ENCODE results near the gene PHETA1. TPM values are rescaled to one million over a fixed set of nuclear protein-coding genes. Genes with fewer than 3 reads are reported as not detected.
"Not testable (repeated sequence)": the region's sequence is repeated elsewhere in the genome, so short reads cannot be mapped to it uniquely, and the experiment has no call there.

The PHETA1 gene
- total and polyA plus RNA-seq, 2 donors = 1.3 to 4.4 TPM

GRCh38 chr12:111386885-111387284 is 18.0 kb upstream of the PHETA1 start:
- H3K9me3 ChIP-seq (ENCODE audit: control insufficient read depth in 2 of 2, insufficient read depth in 1 of 2, low read length in 1 of 2) = no peaks in the 10 kb centered on the region
- H3K4me3 ChIP-seq (ENCODE audit: low read length in 2 of 2) = no peak overlapping the region
- no peak for DNase-seq (ENCODE audit: low read depth in 6 of 9, low spot score in 9 of 9)
- 77% methylated on average over 3 of the region's 3 CpGs for WGBS
- no peaks in the 10 kb centered on the region for H3K27me3 ChIP-seq (ENCODE audit: control insufficient read depth in 2 of 2, insufficient read depth in 1 of 2, low read length in 1 of 2)
- no peaks in the 10 kb centered on the region for H3K4me1 ChIP-seq (ENCODE audit: control insufficient read depth in 2 of 2, insufficient read depth in 2 of 2, low read length in 2 of 2)
- no peaks in the 10 kb centered on the region for H3K36me3 ChIP-seq (ENCODE audit: control insufficient read depth in 2 of 2, insufficient read depth in 2 of 2, low read length in 1 of 2)
- no peak overlapping the region for H3K27ac ChIP-seq (ENCODE audit: low read depth in 1 of 2, low read length in 1 of 2)

- no peaks in the 10 kb centered on the region for H3K9me3 ChIP-seq (ENCODE audit: control insufficient read depth in 2 of 2, insufficient read depth in 1 of 2, low read length in 1 of 2)
- no peak for DNase-seq (ENCODE audit: low read depth in 6 of 9, low spot score in 9 of 9)
- H3K27ac ChIP-seq (ENCODE audit: low read depth in 1 of 2, low read length in 1 of 2) = no peak overlapping the region
- H3K4me3 ChIP-seq (ENCODE audit: low read length in 2 of 2) = no peak overlapping the region
- 93% methylated on average over 5 of the region's 5 CpGs for WGBS
- no peaks in the 10 kb centered on the region for H3K27me3 ChIP-seq (ENCODE audit: control insufficient read depth in 2 of 2, insufficient read depth in 1 of 2, low read length in 1 of 2)
- no peaks in the 10 kb centered on the region for H3K36me3 ChIP-seq (ENCODE audit: control insufficient read depth in 2 of 2, insufficient read depth in 2 of 2, low read length in 1 of 2)
- H3K4me1 ChIP-seq (ENCODE audit: control insufficient read depth in 2 of 2, insufficient read depth in 2 of 2, low read length in 2 of 2) = no peaks in the 10 kb centered on the region
Measured at GRCh38 chr12:111384596-111384995, 15.7 kb upstream of the PHETA1 start.

- Histone ChIP-seq H3K4me1 (ENCODE audit: control insufficient read depth in 2 of 2, insufficient read depth in 2 of 2, low read length in 2 of 2) (no peaks in the 10 kb centered on the region), H3K4me3 (ENCODE audit: low read length in 2 of 2) (no peak overlapping the region), H3K36me3 (ENCODE audit: control insufficient read depth in 2 of 2, insufficient read depth in 2 of 2, low read length in 1 of 2) (no peaks in the 10 kb centered on the region), H3K27ac (ENCODE audit: low read depth in 1 of 2, low read length in 1 of 2) (no peak overlapping the region), H3K9me3 (ENCODE audit: control insufficient read depth in 2 of 2, insufficient read depth in 1 of 2, low read length in 1 of 2) (peaks cover 0 to 3% of the 10 kb centered on the region in 2 donors), H3K27me3 (ENCODE audit: control insufficient read depth in 2 of 2, insufficient read depth in 1 of 2, low read length in 1 of 2) (no peaks in the 10 kb centered on the region)
- no peak for DNase-seq (ENCODE audit: low read depth in 6 of 9, low spot score in 9 of 9)
- WGBS = 96% methylated on average over 6 of the region's 6 CpGs
Measured at GRCh38 chr12:111379942-111380554, 11.2 kb upstream of the PHETA1 start.

- DNase-seq (ENCODE audit: low read depth in 6 of 9, low spot score in 9 of 9) = no peak
- H3K9me3 ChIP-seq (ENCODE audit: control insufficient read depth in 2 of 2, insufficient read depth in 1 of 2, low read length in 1 of 2) = peaks cover 0 to 3% of the 10 kb centered on the region in 2 donors
- over 99% methylated on average over 3 of the region's 3 CpGs for WGBS
- no peaks in the 10 kb centered on the region for H3K4me1 ChIP-seq (ENCODE audit: control insufficient read depth in 2 of 2, insufficient read depth in 2 of 2, low read length in 2 of 2)
- H3K27me3 ChIP-seq (ENCODE audit: control insufficient read depth in 2 of 2, insufficient read depth in 1 of 2, low read length in 1 of 2) = no peaks in the 10 kb centered on the region
- no peak overlapping the region for H3K4me3 ChIP-seq (ENCODE audit: low read length in 2 of 2)
- H3K27ac ChIP-seq (ENCODE audit: low read depth in 1 of 2, low read length in 1 of 2) = no peak overlapping the region
- H3K36me3 ChIP-seq (ENCODE audit: control insufficient read depth in 2 of 2, insufficient read depth in 2 of 2, low read length in 1 of 2) = no peaks in the 10 kb centered on the region
Measured at GRCh38 chr12:111377440-111377839, 8.5 kb upstream of the PHETA1 start.

GRCh38 chr12:111373231-111373630 is 4.3 kb upstream of the PHETA1 start:
- H3K27ac ChIP-seq (ENCODE audit: low read depth in 1 of 2, low read length in 1 of 2); H3K36me3 ChIP-seq (ENCODE audit: control insufficient read depth in 2 of 2, insufficient read depth in 2 of 2, low read length in 1 of 2); H3K4me3 ChIP-seq (ENCODE audit: low read length in 2 of 2); H3K9me3 ChIP-seq (ENCODE audit: control insufficient read depth in 2 of 2, insufficient read depth in 1 of 2, low read length in 1 of 2); DNase-seq (ENCODE audit: low read depth in 6 of 9, low spot score in 9 of 9): not testable (repeated sequence)
- Histone ChIP-seq H3K4me1 (ENCODE audit: control insufficient read depth in 2 of 2, insufficient read depth in 2 of 2, low read length in 2 of 2) (peaks cover 6 to 12% of the 10 kb centered on the region in 2 donors), H3K27me3 (ENCODE audit: control insufficient read depth in 2 of 2, insufficient read depth in 1 of 2, low read length in 1 of 2) (peaks cover 2 to 20% of the 10 kb centered on the region in 2 donors)
- WGBS = 98% methylated on average over 1 of the region's 1 CpG

GRCh38 chr12:111369496-111370220 is 763 bp upstream of the PHETA1 start:
- no peak overlapping the region for H3K27ac ChIP-seq (ENCODE audit: low read depth in 1 of 2, low read length in 1 of 2)
- peak overlapping the region; percentile 41 to 75 for H3K4me3 ChIP-seq (ENCODE audit: low read length in 2 of 2)
- WGBS = 62% methylated on average over 13 of the region's 13 CpGs
- H3K36me3 ChIP-seq (ENCODE audit: control insufficient read depth in 2 of 2, insufficient read depth in 2 of 2, low read length in 1 of 2) = no peaks in the 10 kb centered on the region
- H3K9me3 ChIP-seq (ENCODE audit: control insufficient read depth in 2 of 2, insufficient read depth in 1 of 2, low read length in 1 of 2) = no peaks in the 10 kb centered on the region
- DNase-seq (ENCODE audit: low read depth in 6 of 9, low spot score in 9 of 9) = no peak
- H3K27me3 ChIP-seq (ENCODE audit: control insufficient read depth in 2 of 2, insufficient read depth in 1 of 2, low read length in 1 of 2) = peaks cover 2 to 31% of the 10 kb centered on the region in 2 donors
- peaks cover 7 to 15% of the 10 kb centered on the region in 2 donors for H3K4me1 ChIP-seq (ENCODE audit: control insufficient read depth in 2 of 2, insufficient read depth in 2 of 2, low read length in 2 of 2)

GRCh38 chr12:111368291-111368787 is 556 bp downstream of the PHETA1 start:
- Histone ChIP-seq H3K4me1 (ENCODE audit: control insufficient read depth in 2 of 2, insufficient read depth in 2 of 2, low read length in 2 of 2) (peaks cover 7 to 15% of the 10 kb centered on the region in 2 donors), H3K9me3 (ENCODE audit: control insufficient read depth in 2 of 2, insufficient read depth in 1 of 2, low read length in 1 of 2) (no peaks in the 10 kb centered on the region), H3K27me3 (ENCODE audit: control insufficient read depth in 2 of 2, insufficient read depth in 1 of 2, low read length in 1 of 2) (peaks cover 2 to 31% of the 10 kb centered on the region in 2 donors), H3K4me3 (ENCODE audit: low read length in 2 of 2) (peak overlapping the region; percentile 41 to 75), H3K36me3 (ENCODE audit: control insufficient read depth in 2 of 2, insufficient read depth in 2 of 2, low read length in 1 of 2) (no peaks in the 10 kb centered on the region), H3K27ac (ENCODE audit: low read depth in 1 of 2, low read length in 1 of 2) (no peak overlapping the region)
- WGBS = 9% methylated on average over 18 of the region's 18 CpGs
- no peak for DNase-seq (ENCODE audit: low read depth in 6 of 9, low spot score in 9 of 9)

GRCh38 chr12:111367661-111368221 is 1.2 kb downstream of the PHETA1 start:
- Histone ChIP-seq H3K27me3 (ENCODE audit: control insufficient read depth in 2 of 2, insufficient read depth in 1 of 2, low read length in 1 of 2) (peaks cover 2 to 31% of the 10 kb centered on the region in 2 donors), H3K27ac (ENCODE audit: low read depth in 1 of 2, low read length in 1 of 2) (no peak overlapping the region), H3K4me3 (ENCODE audit: low read length in 2 of 2) (peak overlapping the region in 1 of 2 donors; percentile 75), H3K36me3 (ENCODE audit: control insufficient read depth in 2 of 2, insufficient read depth in 2 of 2, low read length in 1 of 2) (no peaks in the 10 kb centered on the region), H3K9me3 (ENCODE audit: control insufficient read depth in 2 of 2, insufficient read depth in 1 of 2, low read length in 1 of 2) (no peaks in the 10 kb centered on the region), H3K4me1 (ENCODE audit: control insufficient read depth in 2 of 2, insufficient read depth in 2 of 2, low read length in 2 of 2) (peaks cover 7 to 15% of the 10 kb centered on the region in 2 donors)
- DNase-seq (ENCODE audit: low read depth in 6 of 9, low spot score in 9 of 9) = no peak
- 90% methylated on average over 7 of the region's 7 CpGs for WGBS

- 98% methylated on average over 2 of the region's 2 CpGs for WGBS
- Histone ChIP-seq H3K4me1 (ENCODE audit: control insufficient read depth in 2 of 2, insufficient read depth in 2 of 2, low read length in 2 of 2) (peaks cover 7 to 15% of the 10 kb centered on the region in 2 donors), H3K9me3 (ENCODE audit: control insufficient read depth in 2 of 2, insufficient read depth in 1 of 2, low read length in 1 of 2) (no peaks in the 10 kb centered on the region), H3K27ac (ENCODE audit: low read depth in 1 of 2, low read length in 1 of 2) (no peak overlapping the region), H3K36me3 (ENCODE audit: control insufficient read depth in 2 of 2, insufficient read depth in 2 of 2, low read length in 1 of 2) (no peaks in the 10 kb centered on the region), H3K27me3 (ENCODE audit: control insufficient read depth in 2 of 2, insufficient read depth in 1 of 2, low read length in 1 of 2) (peaks cover 2 to 31% of the 10 kb centered on the region in 2 donors), H3K4me3 (ENCODE audit: low read length in 2 of 2) (no peak overlapping the region)
- no peak for DNase-seq (ENCODE audit: low read depth in 6 of 9, low spot score in 9 of 9)
Measured at GRCh38 chr12:111366583-111366982, 2.3 kb downstream of the PHETA1 start.

All from thymus (tissue), 11 donors.